ENCODE data around the gene NDUFV1. TPM values are rescaled to one million over a fixed set of nuclear protein-coding genes. Genes with fewer than 3 reads are reported as not detected.

NDUFV1 gene
- total and polyA plus RNA-seq, 9 of the 15 experiments (the other 6 are each of a cell fraction or from before 2014, with no cell fraction given) = 10.8 to 423 (median 209) TPM

DNA sequence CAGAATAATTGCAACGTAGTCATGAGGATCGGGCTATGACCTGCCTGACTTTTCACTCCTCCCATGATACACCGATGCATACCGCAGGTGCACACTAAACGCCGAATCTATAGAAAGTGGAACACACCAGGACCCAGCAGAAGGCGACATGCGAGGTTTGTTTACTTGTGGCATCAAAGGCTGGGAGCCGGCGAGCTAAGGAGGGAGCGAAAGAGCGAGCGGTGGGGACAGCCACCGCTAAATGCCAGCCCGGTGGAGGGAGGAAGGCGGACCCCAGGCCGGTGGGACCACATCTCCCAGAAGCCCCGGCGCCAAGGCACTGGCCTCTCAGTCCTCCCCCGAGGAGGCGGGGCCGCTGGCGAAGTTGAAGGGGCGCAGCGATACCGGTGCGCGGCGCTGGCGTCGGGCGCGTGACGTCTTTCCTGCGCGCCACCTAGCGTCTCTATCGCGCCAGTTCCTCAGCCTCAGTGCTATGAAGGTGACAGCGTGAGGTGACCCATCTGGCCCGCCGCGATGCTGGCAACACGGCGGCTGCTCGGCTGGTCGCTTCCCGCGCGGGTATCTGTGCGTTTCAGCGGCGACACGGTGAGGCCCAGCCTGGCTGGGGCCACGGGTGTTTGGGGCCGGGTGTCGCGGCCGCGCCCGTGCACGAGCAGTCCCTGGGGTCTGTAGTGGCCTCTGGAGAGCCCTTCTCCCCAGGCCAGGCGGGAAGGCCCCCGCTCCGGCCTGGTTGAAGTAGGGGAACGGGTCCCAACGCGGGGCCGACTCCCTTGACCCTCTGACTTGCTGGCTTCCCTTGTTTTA, at the start of gene NDUFV1 (continued):
- no peak for TF ChIP-seq HNRNPL (IDR thresholded peaks at IDR 0.05; ENCODE audit: low read depth, low read length)
- peak; percentile 91 for TF ChIP-seq NR2C2 (CRISPR knock-in tag; IDR thresholded peaks at IDR 0.05)
- TF ChIP-seq NR2C2 (tag; IDR thresholded peaks at IDR 0.05) = peak; percentile 97
- TF ChIP-seq TAF9B (IDR thresholded peaks at IDR 0.05; ENCODE audit: partially characterized antibody) = no peak
- TF ChIP-seq CREB1 (IDR thresholded peaks at IDR 0.05) = peak; percentile 99
- peak; percentile 99 for TF ChIP-seq CREB1 (CRISPR knock-in tag; IDR thresholded peaks at IDR 0.05)
- TF ChIP-seq CUX1 (CRISPR knock-in tag; IDR thresholded peaks at IDR 0.05) = no peak
- TF ChIP-seq RBM22 (IDR thresholded peaks at IDR 0.05; ENCODE audit: low read depth, low read length, poor library complexity, severe bottlenecking) = no peak
- TF ChIP-seq, protein P1, sequence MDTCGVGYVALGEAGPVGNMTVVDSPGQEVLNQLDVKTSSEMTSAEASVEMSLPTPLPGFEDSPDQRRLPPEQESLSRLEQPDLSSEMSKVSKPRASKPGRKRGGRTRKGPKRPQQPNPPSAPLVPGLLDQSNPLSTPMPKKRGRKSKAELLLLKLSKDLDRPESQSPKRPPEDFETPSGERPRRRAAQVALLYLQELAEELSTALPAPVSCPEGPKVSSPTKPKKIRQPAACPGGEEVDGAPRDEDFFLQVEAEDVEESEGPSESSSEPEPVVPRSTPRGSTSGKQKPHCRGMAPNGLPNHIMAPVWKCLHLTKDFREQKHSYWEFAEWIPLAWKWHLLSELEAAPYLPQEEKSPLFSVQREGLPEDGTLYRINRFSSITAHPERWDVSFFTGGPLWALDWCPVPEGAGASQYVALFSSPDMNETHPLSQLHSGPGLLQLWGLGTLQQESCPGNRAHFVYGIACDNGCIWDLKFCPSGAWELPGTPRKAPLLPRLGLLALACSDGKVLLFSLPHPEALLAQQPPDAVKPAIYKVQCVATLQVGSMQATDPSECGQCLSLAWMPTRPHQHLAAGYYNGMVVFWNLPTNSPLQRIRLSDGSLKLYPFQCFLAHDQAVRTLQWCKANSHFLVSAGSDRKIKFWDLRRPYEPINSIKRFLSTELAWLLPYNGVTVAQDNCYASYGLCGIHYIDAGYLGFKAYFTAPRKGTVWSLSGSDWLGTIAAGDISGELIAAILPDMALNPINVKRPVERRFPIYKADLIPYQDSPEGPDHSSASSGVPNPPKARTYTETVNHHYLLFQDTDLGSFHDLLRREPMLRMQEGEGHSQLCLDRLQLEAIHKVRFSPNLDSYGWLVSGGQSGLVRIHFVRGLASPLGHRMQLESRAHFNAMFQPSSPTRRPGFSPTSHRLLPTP (IDR thresholded peaks at IDR 0.05; ENCODE audit: borderline replicate concordance, extremely low read depth, insufficient read length) = no peak
- TF ChIP-seq BRD9 (IDR thresholded peaks at IDR 0.05; ENCODE audit: low read depth, partially characterized antibody) = no peak
- TF ChIP-seq ZSCAN29 (IDR thresholded peaks at IDR 0.05) = no peak
- TF ChIP-seq KAT2B (IDR thresholded peaks at IDR 0.05; ENCODE audit: low read depth, low read length) = no peak
- no peak for TF ChIP-seq IRF1 (CRISPR knock-in tag; IDR thresholded peaks at IDR 0.05; ENCODE audit: borderline replicate concordance)
- TF ChIP-seq HDAC2 (IDR thresholded peaks at IDR 0.05) = no peak
- TF ChIP-seq PHF20 (IDR thresholded peaks at IDR 0.05; ENCODE audit: partially characterized antibody) = peak; percentile 96
- no peak for TF ChIP-seq MCM7 (IDR thresholded peaks at IDR 0.05)
- no peak for TF ChIP-seq GTF2E2 (tag; IDR thresholded peaks at IDR 0.05)
- TF ChIP-seq, protein P2, sequence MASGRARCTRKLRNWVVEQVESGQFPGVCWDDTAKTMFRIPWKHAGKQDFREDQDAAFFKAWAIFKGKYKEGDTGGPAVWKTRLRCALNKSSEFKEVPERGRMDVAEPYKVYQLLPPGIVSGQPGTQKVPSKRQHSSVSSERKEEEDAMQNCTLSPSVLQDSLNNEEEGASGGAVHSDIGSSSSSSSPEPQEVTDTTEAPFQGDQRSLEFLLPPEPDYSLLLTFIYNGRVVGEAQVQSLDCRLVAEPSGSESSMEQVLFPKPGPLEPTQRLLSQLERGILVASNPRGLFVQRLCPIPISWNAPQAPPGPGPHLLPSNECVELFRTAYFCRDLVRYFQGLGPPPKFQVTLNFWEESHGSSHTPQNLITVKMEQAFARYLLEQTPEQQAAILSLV (tag; IDR thresholded peaks at IDR 0.05) = no peak
- no peak for TF ChIP-seq SAFB (IDR thresholded peaks at IDR 0.05; ENCODE audit: borderline replicate concordance, low read depth, low read length)
